Measurements from ENCODE around the gene C3. TPM values are rescaled to one million over a fixed set of nuclear protein-coding genes. Genes with fewer than 3 reads are reported as not detected.

The C3 gene
- total RNA-seq, 1 experiment from 2014 or later = 7.0 TPM

- no peak overlapping the region for H2AFZ ChIP-seq (ENCODE audit: low read depth, low read length, poor library complexity, severe bottlenecking)
- ChIA-PET CTCF (no interaction called here), POLR2A (no interaction called here), RAD21 (ENCODE audit: low non-redundant PET in 1 of 2, low total read pairs in 2 of 2, uncharacterized antibody in 2 of 2, unreplicated experiment in 2 of 2) (no interaction called here)
- TF ChIP-seq ELF1 (IDR thresholded peaks at IDR 0.05; ENCODE audit: borderline replicate concordance, low read depth) (no peak), EZH2 (IDR thresholded peaks at IDR 0.05) (no peak), MAX (IDR thresholded peaks at IDR 0.05) (no peak), ZBTB33 (IDR thresholded peaks at IDR 0.05; ENCODE audit: extremely low read depth, insufficient replicate concordance, low read length) (no peak)
- no peak overlapping the region for H3K4me3 ChIP-seq (replicated peaks in 1 of 2; ENCODE audit: low read depth in 1 of 2, low read length in 2 of 2)
- DNase-seq (ENCODE audit: low read depth, low spot score) (no peak), ATAC-seq (no peak)
- no peaks in the 10 kb centered on the region for H3K79me2 ChIP-seq (ENCODE audit: insufficient read depth, low read length)
- no peaks in the 10 kb centered on the region for H4K20me1 ChIP-seq (ENCODE audit: insufficient read depth)
- no peak overlapping the region for H3K4me2 ChIP-seq (ENCODE audit: low read length)
- no peaks in the 10 kb centered on the region for H3K9me3 ChIP-seq (ENCODE audit: control insufficient read depth in 1 of 2, insufficient read depth in 1 of 2, low read depth in 1 of 2, low read length in 2 of 2)
- H3K9ac ChIP-seq (ENCODE audit: low read length) = no peak overlapping the region
- no TSS peak for BruUV-seq (replicated peaks)
- no peak overlapping the region for H3K27ac ChIP-seq (ENCODE audit: low read depth, low read length)
- no peaks in the 10 kb centered on the region; the same call in 1 of the 2 replicates for H3K27me3 ChIP-seq (ENCODE audit: insufficient read depth, low read length)
- no peaks in the 10 kb centered on the region for H3K9me2 ChIP-seq (ENCODE audit: insufficient read depth)
- no peaks in the 10 kb centered on the region for H3K36me3 ChIP-seq (ENCODE audit: control insufficient read depth in 1 of 2, insufficient read depth in 2 of 2, low read length in 2 of 2)
- peaks cover 2 to 14% of the 10 kb centered on the region in 2 experiments; a peak in 2 of 4 replicates for H3K4me1 ChIP-seq (ENCODE audit: control insufficient read depth in 1 of 2, insufficient read depth in 2 of 2, low read length in 2 of 2)
- intact Hi-C loops (cut with micrococcal nuclease) = no loop called here
These were observed 6.4 kb downstream of the C3 start for GRCh38 chr19:6713773-6714692.
